Measurements from ENCODE around the gene OSER1.

Gene OSER1

DNA sequence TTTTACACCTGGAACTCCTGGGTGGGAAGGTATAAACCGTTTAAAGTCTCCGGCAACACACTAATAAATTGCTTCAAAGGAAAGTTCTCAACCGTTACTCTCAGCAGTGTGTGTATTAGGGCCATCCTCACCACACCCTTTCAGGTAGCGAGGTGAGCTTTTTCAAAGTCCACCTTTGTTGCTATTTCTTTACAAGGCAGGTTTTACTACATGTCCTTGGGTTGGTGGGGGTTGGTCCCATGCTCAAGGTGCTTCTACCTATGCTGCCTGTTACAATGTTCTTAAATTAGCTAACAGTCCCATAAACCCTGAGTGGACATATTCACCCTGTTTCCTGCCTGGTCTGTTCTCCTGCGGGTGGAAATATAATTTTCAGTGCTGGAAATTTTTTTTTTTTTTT lies 13.2 kb upstream of the OSER1 start:
- no peak for DNase-seq

DNA sequence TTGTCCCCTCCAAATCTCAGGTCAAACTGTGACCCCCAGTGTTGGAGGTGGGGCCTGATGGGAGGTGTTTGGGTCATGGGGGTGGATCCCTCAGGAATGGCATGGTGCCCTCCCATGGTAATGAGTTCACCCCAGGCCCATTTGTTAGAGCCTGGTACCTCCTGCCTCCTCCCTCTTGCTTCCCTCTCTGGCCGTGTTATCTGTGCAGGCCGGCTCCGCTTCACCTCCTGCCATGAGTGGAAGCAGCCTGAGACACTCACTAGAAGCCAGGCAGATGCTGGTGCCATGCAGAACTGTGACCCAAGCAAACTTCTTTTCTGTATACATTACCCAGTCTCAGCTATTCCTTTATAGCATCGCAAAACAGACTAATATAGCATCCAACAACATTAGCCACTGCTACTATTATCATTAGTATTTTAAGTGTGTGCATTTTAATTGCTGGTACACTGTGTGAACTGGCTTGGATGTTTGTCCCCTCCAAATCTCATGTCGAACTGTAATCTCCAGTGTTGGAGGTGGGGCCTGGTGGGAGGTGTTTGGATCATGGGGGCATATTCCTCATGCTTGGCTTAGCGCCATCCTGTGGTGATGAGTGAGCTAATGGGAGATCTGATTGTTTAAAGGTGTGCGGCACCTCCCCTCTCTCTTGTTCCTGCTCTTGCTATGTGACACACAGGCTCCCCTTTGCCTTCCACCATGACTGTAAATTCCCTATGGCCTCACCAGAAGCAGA lies 12.2 kb upstream of the OSER1 start:
- DNase-seq: no peak

DNA sequence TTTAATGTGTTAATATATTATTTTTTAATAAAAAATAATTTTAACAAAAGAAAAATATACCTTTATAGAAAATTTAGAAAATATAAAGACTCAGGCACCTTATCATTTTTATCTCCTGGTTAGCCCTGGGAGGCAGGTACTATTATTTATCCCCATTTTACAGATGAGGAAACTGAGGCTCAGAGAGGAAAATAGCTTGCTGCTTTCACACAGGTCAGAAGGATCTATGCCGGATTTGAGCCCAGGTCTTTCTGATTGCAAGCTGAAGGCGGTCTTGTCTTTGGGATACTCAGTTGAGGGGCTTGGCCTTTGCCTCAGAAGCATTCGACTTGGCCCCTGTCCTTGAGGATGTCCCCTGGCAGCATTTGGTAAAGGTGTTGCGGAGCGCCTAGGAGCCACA lies 11.5 kb upstream of the OSER1 start:
- no peak for DNase-seq

DNA sequence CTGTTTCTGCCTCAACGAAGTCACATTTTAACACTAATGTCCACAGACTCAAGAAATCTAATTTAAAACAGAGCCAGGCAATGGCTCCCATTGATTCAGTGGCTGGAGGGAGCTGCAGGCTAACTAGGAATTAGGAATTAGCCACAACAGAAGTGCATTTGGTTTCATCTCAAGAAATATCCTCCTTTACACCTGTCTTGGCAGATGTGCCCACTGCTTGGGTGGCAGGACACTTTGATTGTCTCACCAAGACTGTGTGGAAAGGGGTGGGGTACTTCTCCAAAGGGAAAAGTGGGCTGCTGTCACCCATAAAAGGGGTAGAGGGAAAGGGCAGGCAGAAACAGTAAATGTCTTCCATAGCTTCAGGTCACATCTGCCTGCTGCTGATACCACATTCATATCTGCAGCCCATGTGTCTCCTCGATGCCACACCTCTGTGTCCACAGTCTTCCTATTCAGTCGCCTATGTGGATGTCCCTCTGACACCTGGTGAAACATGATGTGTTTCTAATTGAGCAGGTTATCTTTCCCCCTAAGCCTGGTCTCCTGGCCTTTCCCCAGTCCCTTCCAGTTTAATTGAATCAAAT lies 10.9 kb upstream of the OSER1 start:
- DNase-seq: no peak

DNA sequence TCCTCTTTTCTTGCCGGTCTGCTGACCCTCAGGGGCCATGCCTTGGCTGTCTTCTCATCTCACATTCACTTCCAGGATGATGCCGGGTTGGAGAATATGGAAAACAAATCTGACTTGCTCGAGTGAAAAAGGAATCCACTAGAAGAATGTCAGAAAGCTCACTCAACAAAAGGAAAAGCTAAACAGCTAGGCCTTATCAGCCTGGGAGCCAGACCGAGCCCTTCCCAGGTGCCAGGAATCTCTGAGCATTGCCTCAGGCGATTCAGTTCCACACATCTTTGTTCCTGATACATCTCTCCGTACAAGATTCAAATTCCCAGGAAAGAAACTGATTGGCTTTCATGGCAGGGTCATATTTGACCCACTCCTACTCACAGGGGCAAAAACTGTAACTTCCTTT lies 9.2 kb upstream of the OSER1 start:
- no peak for DNase-seq

DNA sequence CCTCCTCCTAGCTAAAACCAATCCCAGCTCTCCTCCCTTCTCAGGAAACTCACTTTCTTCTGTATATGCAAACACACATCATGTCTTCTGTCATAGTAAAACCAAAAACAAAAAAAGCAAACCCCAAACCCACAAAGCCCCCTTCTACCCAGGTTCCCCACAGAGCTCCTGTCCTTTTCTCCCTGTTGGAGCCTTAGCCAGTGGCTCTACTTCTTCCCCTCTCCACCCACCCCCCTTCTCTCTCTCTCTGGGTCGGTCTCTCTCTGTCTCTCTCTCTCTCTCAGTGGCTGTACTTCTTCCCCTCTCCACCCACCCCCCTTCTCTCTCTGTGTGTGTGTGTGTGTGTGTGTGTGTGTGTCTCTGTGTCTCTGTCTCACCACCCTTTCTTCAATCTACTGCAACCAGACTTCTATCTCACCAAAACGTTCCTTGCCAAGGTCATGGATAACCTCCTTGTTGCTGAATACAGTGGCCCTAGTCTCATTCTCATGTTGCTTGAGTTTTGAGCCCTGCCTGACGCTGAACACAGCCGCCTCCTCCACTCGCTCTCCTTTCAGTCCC lies 8.7 kb upstream of the OSER1 start:
- no peak for DNase-seq

DNA sequence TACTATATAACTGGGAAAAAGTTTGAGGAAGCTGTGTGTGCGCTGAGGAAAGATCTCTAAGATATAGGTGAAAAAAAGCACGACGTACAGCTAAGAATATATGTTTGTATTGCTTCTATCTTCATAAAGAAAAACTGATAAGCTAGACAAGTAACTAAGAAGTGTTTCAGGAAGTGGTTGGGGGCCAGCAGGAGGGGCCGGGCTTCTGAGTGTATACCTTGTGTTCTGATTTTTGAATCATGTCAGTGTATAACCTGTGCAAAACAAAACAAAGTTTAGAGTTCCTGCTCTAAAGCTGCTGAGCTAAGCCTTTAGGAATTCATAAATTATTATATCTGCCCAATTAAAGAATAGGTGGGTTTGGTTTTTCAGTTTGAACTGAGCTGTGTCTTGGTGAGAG lies 7.9 kb upstream of the OSER1 start:
- DNase-seq: peak; percentile 26

DNA sequence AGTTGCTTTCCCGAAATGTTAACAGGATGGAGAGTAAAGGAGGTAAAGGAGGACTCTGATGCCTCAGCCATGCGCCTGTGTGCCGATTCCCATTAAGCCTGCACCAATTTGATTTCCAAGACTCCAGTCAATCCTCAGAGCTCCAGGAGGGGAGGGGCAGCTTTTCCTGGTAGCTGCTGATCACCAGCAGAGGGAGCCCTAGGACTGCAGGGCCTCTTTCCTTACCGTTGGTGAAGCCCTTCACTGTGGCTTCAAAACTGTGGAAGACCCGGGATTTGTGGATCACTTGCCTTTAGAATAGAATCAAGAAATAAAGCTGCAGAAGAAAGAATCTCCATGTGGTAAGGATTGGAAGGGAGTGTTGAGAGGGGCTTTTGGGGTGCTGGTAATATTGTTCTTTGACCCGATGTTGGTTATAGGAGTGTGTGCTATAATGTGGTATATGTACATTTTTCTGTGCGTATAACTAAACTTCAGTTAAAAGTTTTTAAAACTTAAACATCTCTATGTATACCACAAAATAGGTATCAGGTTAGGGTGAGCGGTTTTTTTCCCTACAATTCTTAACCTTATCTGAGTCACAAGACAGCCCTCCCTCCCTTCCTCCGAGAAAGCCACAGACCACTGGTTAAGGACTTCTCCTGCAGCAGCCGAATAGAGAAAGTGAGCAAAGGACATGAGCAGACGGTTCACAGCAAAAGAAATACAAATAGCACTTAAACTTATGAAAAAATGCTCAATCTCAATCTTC lies 6.9 kb upstream of the OSER1 start:
- peak; percentile 74 for DNase-seq

DNA sequence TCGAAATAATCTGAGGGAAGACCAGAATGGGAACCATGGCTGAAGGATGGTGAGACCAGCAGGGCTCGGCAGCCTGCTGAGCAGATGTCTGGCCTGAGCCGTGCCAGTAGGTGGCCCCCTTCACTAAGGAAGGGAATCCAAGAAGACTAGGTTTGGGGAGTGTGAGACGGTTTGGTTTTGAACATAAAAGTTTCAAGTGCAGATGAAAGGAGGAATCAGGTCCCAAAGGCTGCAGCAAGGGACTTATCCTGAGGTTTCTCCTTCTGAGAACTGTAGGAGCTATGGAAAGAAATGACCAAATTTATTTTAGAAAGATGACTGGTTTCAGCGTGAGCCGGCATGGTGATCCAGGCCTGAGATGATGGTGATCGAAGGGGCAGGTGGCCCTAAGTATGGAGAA lies 4.6 kb upstream of the OSER1 start:
- DNase-seq: peak; percentile 79

DNA sequence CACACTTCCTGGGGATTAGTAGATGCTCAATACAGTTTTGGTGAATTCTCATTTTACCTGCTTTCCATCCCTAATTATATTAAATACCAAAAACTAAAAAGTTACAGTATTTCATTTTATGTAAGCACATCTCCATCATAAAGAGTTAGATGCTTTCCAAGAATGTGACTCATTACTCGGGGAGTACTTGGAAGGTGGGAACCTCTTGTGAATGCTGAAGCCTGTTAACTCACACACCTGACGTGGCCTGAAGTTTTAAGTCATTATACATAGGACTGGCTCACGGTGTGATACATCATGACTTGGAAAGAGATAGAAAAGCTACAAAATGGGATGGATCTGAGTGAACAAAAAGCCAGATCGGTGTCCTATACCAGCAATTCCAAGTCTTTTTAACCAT lies 2.2 kb upstream of the OSER1 start:
- no peak for DNase-seq

DNA sequence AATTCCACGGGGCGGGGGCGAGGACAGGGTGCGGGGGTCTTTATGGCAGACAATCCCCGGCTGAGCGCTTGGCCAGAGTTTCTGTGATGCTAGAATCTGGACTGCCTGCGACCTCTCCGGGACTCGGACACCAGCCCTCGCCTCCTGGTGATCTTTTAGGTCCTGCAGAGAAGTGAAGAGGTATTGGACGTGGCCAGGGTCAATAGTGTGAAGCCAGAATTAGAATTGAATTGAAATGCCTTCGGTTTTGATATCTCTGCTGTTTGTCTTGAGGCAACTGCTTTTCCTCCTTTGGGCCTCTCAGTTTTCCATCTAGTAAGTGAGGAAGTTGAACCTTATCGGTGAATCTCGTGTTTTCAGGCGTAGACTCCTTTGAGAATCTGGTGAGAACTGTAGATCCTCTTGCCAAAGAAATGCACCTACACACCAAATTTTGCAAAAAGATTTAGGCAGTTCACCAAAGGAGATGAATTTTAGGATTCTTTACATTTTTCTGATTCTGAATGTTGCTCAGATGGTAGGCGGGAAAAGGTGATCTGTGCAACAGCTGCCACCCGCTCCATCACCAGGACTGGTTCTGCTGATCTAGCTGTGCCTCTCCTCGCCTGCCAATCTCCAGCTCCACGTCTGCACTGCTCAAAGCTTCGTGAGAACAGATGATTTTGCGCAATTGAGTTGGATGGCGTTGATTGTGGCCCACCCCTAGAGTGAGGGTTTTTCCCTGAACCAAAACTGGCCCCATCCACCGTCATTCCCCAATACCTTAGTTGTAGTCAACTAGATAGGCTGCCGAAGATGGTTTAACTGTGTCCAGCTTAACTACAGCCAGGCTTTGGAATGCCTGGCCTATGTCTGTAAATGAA lies 837 bp upstream of the OSER1 start:
- DNase-seq: no peak

DNA sequence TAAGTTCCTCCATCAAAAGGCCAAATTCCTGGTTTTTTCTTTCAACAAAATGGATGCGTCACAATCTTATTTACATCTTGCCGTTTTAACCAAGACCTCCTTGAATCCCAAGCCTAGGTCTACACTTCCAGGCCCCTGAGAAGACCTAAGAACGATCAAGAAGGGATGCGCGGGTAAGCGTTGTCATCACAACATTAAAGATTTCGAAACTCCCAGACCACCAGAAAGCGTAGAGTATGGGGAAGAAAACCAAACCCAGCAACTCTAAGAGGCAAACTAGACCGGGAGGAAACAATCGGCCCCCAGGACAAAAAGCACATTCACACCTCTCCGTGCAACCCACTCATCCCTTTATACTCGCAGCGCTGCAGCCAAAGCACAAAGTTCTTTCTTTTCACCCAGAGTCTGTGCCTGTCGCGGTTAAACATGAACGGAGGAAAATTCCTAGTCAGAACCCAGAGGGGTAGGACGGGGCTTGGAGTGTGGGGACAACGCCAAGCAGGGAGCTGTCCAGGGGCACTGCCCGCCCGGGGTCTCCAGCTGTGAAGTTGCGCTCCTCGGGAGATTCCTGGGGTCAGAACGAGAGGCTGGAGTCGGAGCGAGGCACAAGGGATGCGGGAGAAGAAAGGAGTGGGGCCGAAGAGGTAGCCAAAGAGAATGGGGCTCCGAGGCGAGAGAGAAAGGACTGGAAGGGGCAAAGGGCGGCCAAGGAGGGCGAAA lies 725 bp downstream of the OSER1 start:
- DNase-seq: peak; percentile 28

DNA sequence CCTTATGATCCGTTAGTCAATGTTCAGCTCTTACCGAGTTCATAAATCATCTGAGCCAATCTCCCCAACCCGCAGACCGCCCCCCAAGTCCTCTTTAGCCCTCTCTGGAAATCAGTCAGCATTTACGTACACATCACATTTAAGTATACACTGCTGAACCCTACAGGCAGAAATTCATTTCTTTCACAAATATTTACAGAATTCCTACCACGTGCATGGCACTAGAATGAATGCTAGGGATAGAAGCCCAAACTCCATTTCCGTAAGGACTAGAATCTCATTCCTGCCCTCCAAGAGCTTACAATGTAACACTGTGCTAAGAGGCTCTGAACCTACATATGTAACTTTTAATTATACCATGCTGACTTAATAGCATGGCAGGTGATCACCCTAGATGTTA lies 1.8 kb downstream of the OSER1 start:
- DNase-seq: no peak

DNA sequence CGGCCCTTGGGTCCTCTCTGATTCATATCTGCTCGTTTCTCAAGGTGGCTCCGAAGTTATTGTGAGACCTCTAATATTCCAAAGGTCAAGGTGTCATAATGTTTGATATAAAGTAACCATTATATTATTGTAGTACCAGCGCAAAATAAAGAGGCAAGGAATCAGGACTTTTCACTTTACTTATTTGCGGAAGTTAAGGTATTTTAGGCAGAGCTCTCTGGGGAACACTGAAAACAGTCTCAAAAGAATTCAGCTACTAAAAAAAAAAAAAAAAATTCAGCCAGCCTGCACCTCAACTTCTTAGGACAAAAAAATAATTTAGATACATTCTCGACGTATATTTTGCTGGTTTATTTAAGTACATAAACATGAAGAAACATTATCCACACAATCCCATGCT lies 2.4 kb downstream of the OSER1 start:
- DNase-seq: no peak

DNA sequence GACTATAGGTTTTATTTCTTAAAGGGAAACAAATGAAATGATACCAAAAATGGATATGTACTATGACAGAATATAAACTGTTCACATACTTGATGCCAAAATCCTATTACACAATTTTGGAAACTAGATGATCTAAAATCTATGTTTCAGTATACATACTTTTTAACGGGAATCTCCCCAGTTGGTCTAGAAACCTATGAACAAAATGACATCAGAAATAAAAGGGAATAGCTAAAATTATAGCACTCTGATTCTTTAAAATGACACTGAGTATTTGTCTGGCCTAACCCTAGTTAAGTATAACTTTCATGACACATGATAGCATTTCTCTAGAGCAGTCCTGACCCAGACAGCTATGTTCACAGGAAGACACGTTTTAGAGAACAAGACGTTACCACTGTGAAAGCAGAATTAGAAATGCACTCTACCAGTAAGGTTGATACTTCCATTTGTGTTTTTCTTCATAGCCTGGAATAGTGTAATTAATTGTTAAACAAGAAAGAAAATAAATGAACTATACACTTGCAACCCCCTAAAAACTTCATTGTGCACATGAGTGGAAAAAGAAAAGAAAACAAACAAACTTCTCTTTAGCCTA lies 3.3 kb downstream of the OSER1 start:
- DNase-seq: no peak

DNA sequence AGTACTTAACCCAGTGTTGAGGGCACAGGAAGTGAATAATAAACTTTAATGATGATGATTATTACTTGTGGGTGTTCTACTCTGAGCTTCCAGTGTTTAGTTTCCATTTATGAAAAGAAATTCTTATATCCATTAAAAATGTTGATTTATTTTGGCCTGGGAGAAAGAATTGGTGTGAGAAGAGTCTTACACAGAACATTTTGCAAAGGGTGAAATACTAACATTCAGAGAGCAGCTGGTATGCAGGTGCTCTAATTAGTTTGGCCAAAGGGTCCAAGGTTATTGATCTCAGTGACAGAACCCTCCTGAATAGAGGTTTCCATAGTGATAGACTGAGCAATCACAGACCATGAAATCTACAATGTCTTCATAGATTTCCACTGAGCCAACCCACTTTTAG lies 4.4 kb downstream of the OSER1 start:
- no peak for DNase-seq

DNA sequence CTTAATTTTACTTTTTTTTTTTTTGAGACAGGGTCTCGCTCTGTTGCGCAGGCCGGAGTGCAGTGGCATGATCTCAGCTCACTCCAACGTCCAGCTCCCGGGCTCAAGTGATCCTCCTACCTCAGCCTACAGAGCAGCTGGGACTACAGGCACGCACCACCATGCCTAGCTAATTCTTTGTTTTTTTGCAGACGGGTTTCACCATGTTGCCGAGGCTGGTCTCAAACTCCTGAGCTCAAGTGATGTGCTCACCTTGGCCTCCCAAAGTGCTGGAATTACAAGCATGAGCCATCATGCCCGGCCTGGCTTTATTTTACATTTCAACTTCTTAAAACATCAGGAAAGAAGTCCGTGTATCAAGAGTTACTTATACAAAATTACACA lies 5.7 kb downstream of the OSER1 start:
- no peak for DNase-seq

DNA sequence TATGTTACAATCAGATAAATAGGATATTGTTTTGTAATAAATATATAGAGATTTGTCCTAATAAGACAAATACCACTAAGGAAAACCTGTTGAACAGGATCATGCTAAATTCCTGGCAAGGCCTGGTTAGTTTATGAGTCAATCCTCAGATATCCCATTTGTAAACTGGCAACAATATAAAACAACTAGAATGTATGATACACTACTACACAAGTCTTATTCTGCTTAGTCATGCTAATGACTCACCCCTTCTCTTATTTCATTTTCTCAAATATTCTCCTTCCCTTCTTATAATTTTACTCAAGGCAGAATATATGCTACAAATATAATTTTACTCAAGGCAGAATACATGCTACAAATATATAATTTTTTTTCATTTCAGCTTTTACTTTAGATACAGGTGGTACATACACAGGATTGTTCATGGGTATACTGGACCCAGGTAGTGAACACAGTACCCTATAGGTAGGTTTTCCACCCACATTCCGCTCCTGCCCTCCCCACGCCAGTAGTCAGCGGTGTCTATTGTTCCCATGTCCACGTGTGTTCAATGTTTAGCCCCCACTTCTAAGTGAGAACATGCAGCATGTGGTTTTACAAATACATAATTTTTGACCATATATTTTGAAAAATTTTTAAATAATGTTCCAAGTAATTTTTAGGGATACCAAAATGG lies 6.3 kb downstream of the OSER1 start:
- no peak for DNase-seq

DNA sequence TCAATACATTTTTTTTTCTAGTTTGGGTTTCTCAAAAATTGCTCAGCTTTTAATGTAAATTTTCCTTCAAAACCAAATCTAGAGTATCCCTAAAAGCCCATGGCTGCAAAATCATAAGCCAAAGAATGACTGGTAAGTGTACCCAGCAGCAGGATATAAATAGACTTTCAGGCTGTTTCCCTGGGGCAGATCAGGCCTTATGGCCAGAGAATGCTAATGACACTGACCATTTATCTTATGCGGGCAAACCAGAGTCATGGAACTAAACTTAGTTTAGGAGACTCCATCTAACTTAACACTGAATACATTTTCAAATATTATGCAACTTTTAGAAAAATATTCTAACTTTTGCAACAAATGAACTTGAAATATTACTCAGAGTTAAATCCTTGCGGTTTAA lies 7.4 kb downstream of the OSER1 start:
- DNase-seq: no peak

DNA sequence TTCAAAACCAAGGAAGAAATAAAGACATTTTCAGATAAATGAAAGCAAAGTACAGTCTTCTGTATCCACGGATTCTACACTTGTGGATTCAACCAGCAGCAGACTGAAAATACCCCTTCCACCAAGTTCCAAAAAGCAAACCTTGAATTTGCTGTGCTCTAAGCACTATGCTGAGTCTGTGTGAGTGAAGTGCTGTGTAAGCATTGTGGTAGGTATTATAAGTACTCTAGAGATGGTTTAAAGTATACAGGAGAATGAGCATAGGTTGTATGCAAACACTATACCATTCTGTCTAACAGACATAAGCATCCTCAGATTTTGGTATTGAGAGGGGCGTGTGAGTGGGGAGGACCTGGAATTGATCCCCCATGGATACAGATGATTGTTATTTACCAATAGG lies 9.6 kb downstream of the OSER1 start:
- no peak for DNase-seq

DNA sequence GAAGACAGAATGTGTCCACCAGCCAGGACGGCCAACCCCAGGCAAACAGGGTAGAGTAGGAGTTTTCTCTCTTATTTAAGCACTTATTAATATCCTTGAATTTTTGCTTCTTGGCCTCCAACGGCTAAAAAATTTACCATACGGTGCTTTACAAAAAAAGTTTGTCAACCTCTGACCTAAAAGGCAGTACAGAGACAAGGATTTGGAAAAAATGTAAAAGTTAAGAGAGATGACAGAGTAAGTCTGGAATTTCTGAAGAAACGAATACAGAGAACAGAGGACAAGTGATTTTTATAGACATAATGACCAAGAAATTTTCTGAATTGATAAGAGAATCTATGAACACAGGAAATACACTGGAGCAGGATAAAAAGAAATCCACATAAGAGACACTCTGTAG lies 10.2 kb downstream of the OSER1 start:
- no peak for DNase-seq

Data from stimulated activated CD4-positive, alpha-beta T cell treated with anti-CD3 and anti-CD28 coated beads, Interleukin-4, amount 100 ng/mL, for 24 hours (primary cell).